ENCODE data around the gene RPS2. TPM values are rescaled to one million over a fixed set of nuclear protein-coding genes. Genes with fewer than 3 reads are reported as not detected.

Gene RPS2
- polyA plus RNA-seq, 1 donor = 3,719 TPM

DNA sequence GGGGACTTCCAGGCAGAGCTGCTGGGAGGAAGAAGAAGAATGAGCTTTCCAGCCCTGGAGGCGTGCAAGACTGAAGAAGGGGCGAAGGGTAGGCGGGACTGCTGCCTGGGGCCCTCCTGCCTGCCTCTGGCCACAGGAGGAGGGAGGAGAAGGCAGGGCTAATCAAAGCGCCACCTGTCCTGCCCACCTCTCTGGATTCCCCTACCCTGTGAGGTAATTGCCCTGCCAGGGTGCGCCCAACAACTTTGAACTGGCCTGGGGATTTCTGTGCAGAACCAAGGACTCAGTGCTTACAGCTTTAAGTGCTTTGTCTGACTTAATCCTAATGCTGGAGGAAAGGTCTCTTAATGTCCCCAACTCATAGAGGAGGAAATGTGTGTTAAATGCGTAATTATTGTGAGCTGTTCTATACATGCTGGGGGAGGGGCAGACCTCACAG is 16.8 kb upstream of the RPS2 start, which contains the start of gene NOXO1:
Gene NOXO1, minus strand, starts transcription at position 72 of the 439 bp plus-strand sequence. CDS start 290 bp downstream, outside the sequence.
- DNase-seq = no peak

DNA sequence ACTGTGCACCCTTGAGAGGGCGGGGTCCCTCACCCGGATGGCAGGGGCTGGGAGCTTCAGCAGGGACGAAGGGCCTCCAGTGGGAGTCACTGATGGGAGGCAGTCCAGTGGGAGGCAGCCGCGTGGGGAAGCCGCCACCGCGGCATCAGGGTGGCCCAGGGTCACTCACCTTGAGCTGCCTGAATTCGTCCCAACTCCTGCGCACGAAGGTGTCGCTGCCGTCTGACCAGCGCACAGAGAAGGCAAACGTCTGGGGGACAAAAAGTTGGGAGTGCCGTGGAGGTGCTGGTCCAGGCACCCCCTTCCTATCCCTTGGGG is 16.1 kb upstream of the RPS2 start:
- DNase-seq = no peak

DNA sequence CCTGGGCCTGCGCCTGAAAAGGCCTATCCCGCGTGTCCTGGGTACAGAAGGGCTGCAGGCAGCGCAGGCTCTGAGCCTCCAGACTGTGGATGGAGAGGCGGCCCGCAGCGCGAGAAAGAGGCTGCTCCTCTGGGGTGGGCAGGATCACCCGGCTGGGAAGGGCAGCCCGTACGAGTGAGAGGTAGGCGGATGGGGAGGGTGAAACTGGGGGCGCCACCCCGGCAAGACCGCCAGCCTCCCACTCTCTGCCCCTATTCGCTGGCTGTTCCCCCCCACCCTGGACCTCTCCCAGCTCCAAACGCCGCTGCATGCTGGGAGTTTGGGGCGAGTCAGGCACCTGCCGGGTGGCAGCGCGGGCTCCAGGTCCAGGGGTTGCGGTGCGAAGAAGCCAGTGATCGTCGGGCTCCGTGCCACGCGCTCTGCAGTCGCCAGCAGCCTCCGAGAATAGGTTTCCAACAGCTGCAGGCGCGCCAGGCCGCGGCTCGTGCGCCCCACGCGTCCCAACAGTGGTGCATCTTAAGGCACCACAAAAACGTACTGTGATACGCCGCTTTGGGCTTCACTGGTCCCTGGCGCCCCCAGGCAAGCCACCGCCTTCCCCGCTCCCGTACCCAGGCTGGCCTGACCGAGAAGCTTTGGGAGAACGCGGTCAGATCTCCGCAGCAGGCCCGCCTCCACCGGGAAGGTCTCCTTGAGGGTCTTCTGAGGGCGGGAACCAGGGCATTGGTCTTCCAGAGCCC is 15.6 kb upstream of the RPS2 start:
- no peak for DNase-seq

DNA sequence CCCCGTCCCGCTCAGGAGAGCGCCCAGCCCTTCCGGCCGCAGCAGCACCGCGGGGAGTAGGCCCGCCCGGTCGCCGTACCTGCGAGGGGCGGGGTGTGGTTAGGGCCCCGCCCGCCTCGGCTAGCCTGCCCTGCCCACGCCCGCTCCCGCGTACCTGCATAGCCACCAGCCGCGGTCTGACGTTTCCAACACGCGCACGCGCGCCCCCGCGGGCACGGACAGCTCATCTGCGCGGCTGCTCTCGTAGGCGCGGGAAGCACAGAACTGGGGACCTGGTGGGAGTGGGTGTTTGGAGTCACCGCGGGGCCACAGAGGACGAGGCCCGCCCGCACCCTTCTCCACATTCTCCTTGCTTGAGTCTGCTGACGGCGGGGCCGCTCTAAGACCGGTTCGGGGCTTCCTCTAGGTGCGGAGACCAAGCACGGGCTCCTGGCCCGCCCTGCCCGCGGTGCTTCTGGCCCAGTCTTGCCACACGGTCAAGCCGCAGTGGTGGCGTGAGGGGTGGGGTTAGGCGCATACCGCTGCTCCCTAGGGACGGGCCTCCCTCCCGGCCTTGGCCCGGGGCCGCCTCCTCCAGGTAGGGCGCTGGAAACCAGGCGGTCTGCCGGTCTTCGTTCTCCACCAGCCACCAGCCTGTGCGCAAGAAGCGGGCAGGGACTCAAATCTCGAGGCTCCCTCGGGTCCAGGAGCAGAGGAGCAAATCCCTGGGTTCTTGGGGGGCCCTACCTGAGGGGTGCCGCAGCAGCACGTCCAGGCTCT is 14.8 kb upstream of the RPS2 start:
- DNase-seq = no peak

DNA sequence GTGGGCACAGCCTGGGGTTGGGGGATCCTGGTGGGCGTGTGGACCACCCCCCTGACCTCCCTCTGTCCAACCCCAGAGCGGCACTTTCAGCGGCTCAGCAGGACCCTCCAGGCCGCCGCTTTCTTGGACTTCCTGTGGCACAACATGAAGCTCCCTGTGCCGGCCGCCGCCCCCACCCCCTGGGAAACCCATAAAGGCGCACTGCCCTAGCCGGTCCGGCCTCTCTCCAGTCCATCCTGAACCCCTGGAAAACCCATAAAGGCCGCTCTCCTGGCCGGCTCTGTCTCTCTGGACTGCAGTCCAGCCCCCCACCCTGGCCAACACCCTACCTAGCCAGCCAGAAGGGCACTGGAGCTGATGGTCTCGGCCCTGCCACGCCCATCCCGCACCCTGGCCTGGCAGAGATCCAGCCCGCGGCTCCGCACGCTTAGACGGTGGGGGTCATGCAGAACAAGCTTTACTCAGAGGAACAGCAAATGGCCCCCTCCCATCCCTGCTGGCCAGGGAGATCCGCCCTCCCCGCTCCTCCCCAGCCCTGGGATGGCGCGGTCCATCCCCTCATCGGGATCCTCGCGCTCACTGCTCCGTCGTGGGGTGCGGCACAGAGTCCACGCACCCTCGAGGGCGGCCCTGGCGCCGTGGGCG is 14.0 kb upstream of the RPS2 start:
- no peak for DNase-seq

DNA sequence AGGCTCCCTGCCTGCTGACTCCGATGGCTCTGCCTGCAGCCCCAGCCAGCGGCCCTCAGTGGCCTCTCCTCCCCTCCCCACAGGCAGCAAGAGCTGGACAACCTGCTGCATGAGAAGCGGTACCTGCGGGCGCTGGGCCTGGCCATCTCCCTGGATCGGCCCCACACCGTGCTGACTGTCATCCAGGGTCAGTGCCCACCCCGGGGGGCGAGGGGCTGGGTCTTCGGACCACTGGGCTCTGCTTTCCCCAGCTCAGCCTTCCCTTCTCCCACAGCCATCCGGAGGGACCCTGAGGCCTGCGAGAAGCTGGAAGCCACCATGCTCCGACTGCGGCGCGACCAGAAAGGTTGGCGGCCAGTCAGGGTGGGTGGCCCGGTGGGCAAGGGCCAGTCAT is 13.2 kb upstream of the RPS2 start:
- DNase-seq = no peak

DNA sequence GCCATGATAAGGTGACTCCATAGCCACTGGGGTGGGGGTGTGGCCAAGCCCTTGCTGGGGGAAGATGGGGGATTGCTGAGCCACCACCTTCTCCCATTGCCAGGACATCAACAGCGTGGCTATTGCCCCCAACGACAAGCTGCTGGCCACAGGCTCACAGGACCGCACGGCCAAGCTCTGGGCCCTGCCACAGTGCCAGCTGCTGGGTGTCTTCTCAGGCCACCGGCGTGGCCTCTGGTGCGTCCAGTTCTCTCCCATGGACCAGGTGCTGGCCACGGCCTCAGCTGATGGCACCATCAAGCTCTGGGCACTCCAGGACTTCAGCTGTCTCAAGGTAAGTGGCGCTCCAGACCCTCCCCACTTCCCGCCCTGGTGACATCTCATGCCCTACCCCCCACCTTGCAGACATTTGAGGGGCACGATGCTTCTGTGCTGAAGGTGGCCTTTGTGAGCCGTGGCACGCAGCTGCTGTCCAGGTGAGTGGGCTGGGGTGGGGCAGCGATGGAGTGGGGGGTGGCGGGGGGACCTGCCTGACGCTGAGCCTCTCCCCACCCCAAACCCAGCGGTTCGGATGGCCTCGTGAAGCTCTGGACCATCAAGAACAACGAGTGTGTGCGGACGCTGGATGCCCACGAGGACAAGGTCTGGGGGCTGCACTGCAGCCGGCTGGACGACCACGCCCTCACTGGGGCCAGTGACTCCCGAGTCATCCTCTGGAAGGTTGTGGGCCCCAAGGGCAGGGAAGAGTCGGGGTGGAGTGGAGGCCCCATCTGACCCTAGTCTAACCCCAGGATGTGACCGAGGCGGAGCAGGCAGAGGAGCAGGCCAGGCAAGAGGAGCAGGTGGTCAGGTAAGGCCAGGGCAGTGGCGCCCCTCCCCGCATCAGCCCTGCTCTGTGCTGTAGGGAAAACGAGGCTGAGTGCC is 12.6 kb upstream of the RPS2 start:
- no peak for DNase-seq

DNA sequence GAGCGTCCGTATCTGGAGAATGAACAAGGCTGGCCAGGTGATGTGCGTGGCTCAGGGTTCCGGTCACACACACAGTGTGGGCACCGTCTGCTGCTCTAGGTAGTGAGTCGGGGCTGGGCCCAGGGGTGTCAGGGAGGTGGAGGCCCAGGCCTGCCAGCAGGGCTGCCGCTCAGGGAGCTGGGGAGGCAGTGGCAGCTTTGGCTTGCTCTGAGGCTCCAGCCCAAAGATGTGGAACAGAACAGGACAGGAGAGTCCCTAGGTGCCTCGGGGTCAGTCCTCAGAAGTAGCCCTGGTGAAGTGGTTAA is 11.5 kb upstream of the RPS2 start:
- DNase-seq = no peak

DNA sequence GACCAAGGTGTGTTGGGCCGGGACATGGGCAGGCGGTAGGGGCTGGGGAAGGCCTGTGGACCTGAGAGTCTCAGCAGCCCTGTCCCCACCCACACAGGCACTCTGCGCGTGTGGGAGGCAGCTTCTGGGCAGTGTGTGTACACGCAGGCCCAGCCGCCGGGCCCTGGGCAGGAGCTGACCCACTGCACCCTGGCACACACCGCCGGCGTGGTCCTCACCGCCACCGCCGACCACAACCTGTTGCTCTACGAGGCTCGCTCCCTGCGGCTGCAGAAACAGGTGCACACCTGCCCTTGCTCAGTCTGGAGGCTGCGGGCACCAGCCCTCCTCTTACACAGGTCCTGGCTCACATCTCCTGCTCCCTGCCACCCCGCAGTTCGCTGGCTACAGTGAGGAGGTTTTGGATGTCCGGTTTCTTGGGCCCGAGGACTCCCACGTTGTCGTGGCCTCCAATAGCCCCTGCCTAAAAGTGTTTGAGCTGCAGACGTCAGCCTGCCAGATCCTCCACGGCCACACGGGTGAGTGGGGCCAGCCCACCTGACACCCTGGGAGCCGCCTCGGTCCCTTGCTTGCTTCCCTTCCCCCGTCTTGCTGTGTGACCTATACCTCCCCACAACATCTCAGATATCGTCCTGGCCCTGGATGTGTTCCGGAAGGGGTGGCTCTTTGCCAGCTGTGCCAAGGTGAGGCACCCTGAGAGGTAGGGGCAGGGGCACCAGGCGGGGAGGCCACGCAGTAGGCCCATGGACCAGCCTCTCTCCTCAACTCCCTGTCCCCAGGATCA is 11.0 kb upstream of the RPS2 start:
- no peak for DNase-seq

DNA sequence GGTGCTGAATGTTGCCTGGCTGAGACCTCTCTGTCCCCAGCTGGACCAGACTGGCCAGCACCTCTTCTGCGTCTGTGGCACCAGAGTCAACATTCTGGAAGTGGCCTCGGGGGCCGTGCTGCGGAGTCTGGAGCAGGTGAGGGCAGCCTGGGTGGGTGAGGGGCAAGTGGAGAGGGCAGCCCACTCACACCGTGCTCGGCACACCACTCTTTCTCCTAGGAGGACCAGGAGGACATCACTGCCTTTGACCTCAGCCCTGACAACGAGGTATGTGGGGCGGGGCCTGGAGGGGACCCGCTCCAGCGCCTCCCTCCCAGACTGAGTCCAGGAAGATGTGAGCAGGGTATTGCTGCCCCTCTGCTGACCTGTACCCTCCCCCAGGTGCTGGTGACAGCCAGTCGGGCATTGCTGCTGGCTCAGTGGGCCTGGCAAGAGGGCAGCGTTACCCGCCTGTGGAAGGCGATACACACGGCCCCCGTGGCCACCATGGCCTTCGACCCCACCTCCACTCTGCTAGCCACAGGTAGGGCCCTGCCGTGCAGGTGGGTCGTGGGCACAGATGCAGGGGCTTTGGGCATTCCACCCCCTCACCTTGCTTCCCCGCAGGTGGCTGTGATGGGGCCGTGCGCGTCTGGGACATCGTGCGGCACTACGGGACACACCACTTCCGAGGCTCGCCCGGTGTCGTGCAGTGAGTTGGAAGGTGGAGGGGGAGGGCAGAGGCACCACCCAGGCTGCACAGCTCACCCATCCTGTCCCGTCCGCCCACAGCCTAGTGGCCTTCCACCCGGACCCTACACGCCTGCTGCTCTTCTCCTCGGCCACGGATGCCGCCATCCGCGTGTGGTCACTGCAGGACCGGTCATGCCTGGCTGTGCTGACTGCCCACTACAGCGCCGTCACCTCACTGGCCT is 9.8 kb upstream of the RPS2 start:
- DNase-seq = no peak

DNA sequence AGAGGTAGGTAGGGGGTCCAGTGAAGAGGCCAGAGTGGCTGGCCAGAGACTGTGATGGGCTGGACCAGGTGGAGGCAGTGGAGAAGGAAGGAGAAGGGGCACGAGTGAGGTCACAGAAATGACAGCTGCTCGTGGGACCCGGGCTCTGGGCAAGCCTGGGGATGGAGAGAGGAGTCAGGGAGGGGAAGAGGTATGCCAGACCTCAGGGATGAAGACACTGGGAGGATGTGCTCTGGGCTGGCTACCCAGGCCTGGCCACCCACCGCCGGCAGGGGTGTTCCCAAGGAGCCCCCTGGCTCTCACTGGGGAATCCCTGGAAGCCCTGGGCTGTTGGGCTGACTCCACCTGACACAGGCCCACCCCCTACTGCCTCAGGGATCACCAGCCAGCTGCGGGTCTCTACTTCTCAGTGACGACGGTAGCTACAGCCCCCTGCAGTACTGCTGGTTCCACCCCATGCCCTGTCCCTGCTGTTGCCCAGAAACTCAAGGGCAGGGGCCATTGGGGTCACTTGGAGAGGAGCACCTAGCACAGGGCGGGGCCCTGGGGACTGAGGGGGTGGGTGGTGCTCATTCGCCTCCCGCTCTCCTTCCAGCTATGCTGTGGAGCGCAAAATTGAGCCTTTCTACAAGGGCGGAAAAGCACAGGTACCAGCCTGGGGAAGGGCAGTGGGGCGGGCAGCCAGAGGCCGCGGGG is 9.0 kb upstream of the RPS2 start:
- no peak for DNase-seq

DNA sequence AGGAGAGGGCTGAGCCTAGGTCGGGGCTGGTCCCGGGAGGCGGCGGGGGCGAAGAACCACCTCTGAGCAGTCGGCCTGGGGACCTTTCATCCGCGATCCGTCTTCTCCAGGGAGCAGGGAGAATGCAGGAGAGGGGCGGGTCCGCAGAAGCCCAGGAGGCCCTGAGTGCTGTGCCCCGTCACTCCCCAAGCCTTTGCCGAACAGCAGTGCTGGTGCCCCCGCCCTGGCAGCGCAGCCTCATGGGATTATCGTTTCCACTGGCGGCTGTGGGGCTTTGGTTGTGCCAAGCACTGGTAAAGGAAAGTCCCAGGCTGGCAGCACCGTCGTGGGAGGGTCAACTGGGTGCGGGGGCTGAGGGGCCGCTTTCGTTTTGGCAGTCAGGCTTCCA is 7.9 kb upstream of the RPS2 start:
- DNase-seq = no peak

DNA sequence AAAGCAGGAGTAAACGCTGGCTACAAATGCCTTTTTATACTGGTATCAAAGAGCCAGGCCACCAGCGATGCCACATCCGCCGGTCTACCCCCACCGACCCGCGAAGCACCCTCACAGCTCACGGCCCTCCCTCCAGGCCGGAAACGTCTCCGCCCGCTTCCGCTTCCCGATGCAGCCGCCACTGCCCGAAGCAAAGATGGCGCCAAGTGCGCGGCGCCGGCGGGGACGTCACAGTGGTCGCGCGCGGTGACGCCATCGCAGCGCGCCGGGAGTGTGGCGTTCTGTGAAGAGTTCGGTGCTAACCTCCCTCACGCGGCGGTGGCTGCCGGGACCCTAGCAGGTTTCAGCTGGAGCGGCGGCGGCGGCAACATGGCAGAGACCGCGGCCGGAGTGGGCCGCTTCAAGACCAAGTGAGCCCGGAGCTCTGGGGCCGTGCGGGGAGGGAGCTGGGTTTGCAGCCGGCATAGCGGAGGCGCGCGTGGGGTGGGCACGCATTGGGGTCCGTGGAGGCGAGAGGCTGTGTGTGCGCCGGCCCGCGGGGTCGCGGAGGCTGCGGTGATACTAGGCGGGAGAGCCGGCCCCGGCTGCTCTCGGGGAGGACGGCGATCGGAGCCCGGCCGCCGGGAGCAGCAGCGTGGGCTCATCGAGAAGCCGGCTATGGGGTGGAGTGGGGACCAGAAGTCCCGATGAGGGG is 7.3 kb upstream of the RPS2 start, which contains the start of gene TBL3:
Gene TBL3, plus strand, starts transcription at position 258 of the 694 bp plus-strand sequence. Its CDS starts 112 bp downstream, at position 370.
- peak; percentile 97 for DNase-seq

DNA sequence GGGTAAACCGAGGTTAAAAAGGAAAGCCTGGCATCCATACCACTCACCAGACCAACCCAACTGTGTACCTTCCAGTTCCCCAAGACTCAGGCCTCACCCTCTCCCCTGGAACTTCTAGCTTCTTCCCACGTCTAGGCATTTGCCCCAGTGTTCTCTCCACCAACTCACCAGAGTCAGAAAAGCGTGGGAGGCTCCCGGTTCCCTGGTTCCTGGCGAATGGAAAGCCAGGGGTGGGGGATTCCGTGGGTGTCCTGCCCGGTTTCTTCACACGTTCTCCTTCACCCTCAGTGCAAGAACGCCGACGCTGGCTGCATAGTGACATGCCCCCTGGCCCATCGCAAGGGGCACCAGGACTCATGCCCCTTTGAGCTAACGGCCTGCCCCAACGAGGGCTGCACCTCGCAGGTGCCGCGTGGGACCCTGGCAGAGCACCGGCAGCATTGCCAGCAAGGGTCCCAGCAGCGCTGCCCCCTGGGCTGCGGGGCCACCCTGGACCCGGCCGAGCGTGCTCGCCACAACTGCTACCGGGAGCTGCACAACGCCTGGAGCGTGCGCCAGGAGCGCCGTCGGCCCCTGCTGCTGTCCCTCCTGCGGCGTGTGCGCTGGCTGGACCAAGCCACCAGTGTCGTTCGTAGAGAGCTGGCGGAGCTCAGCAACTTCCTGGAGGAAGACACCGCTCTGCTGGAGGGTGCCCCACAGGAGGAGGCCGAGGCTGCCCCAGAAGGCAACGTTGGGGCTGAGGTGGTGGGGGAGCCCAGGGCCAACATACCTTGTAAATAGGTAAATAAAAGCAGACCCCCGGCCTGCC is 3.7 kb upstream of the RPS2 start:
- no peak for DNase-seq

DNA sequence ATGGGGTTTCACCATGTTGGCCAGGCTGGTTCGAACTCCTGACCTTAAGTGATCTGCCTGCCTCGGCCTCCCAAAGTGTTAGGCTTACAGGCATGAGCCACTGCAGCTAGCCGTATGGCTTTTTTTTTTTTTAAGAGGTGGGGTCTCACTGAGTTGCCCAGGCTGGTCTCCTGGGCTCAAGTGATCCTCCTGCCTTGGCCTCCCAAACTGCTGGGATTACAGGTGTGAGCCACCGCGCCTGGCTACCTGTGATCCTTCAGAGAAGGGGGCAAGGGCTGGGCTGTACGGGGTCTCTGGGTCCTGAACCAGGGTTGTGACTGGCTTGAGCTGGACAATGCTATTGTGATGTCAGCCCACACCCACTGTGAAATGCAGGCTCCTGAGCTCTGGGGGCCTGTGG is 1.8 kb upstream of the RPS2 start, which contains the start of gene RNF151:
Gene RNF151, plus strand, starts transcription at position 397 of the 400 bp plus-strand sequence. CDS start 26 bp downstream, outside the sequence.
- DNase-seq = no peak

DNA sequence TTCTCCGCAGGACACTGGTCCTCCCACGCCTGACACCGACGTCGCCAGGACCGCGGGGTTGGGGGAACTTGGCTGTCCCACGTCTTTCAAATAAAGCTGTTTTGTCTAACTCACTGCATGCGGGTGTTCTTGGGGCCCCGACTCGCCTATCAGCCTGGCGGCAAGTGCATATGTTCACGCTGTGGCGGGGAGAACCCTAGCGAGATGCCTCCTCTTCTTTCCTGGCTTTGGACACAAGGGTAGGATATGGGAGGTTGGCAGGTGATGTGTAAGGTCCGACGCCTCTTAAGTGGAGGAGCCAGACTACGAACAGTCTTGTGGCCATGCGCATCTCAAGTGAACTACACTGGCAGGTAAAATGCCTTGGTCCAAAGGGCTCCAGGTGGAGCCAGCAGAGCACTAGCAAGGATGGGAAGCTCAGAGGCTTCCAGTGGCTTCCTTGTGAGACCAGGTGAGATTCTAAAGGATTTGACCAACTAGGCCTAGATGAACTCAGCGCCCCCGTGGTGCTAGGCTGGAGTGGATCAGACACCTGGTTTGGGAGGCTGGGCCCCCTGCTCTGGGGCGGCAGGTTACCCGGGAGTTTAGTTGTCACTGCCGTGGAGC is 873 bp upstream of the RPS2 start:
- no peak for DNase-seq

DNA sequence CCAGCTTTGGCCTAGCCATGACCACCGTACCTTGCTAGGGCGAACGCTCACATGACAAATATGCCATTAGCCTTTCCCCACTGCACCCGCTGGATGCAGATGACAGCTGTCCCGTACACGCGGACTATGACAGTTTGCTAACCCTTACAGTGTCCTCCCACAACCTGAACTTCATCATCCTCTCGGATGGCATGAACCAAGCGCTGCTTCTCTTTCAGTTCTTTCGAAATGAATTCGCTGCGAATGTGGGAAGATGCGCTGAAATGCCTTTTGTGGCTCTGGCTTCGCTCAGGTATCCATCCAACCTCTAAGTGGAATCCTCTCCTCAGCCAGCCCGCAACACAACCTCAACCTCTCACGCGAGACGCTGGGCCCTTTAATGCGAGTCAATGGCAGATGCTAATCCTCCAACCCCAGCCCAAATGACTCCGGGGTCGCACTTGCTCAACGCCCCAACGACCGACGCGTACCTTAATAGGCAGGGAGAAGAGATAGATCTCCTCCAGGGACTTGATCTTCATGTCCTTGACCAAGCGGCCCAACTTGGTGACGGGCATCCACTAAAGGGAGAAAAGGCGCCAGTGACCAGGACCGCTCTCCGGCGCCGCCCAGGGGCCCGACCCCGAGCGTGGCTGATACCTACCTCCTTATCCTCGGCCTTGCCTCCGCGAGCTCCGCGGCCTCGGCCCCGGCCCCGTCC is 670 bp downstream of the RPS2 start:
- DNase-seq = peak; percentile 50
